CD4-positive, alpha-beta memory T cell (primary cell): ENCODE results near the gene ABO. TPM values are rescaled to one million over a fixed set of nuclear protein-coding genes. Genes with fewer than 3 reads are reported as not detected.
A peak's percentile ranks its signal among the peaks of the same experiment; 100 is the strongest.
"Not testable (repeated sequence)": the region's sequence is repeated elsewhere in the genome, so short reads cannot be mapped to it uniquely, and the experiment has no call there.

Experiments used
- CTCF ChIA-PET: fragments of 350-600 bp; sonication (Branson Sonifier 250); formaldehyde crosslinking; loops from one replicate; lab custom pipeline; 2021; ENCODE audit warnings: inconsistent platforms; ENCODE audit not compliant: partially characterized antibody; lab: Charles Lee
- POLR2A ChIA-PET: fragments of 350-600 bp; sonication (Branson Sonifier 250); formaldehyde crosslinking; loops from one replicate; lab custom pipeline; 2021; ENCODE audit not compliant: partially characterized antibody; lab: Charles Lee
- DNase-seq, 5 donors: peaks; one replicate each; pipeline versions ENCODE4 v3.0.0 to v3.0.0-alpha.2; 2020 to 2022; ENCODE audit warnings: mixed read lengths in 1 of 5
- H3K27ac ChIP-seq: one replicate; pipeline ENCODE4 v1.7.0; 2013; ENCODE audit warnings: low read depth, low read length
- H3K27me3 ChIP-seq: 2 replicates; pipeline ENCODE4 v1.7.0; 2013; ENCODE audit warnings: mild to moderate bottlenecking, low read length, moderate library complexity; ENCODE audit not compliant: insufficient read depth
- H3K36me3 ChIP-seq: 2 replicates; pipeline ENCODE4 v1.7.0; 2013; ENCODE audit warnings: mild to moderate bottlenecking, low read length, moderate library complexity; ENCODE audit not compliant: insufficient read depth
- H3K4me1 ChIP-seq: 2 replicates; pipeline ENCODE4 v1.7.0; 2013; ENCODE audit warnings: mild to moderate bottlenecking, low read length, moderate library complexity; ENCODE audit not compliant: insufficient read depth
- H3K4me3 ChIP-seq, 2 donors: one replicate each; pipeline ENCODE4 v1.7.0; 2013; ENCODE audit warnings: low read length in 2 of 2, mild to moderate bottlenecking in 1 of 2
- H3K9me3 ChIP-seq, 2 donors: one replicate each; pipeline ENCODE4 v1.7.0; 2013; ENCODE audit warnings: low read length in 2 of 2, control low read depth in 1 of 2; ENCODE audit not compliant: control insufficient read depth in 1 of 2
- H3K27ac Mint-ChIP-seq, 7 donors: one replicate each; pipeline ENCODE4 v1.8.0; 2020 to 2021; ENCODE audit warnings: mixed read lengths in 7 of 7, mild to moderate bottlenecking in 6 of 7, inconsistent platforms in 3 of 7, moderate library complexity in 3 of 7
- H3K27me3 Mint-ChIP-seq, 2 donors: one replicate each; pipeline ENCODE4 v1.8.0; 2020 to 2021; ENCODE audit warnings: mixed read lengths in 2 of 2
- H3K36me3 Mint-ChIP-seq, 2 donors: one replicate each; pipeline ENCODE4 v1.8.0; 2020 to 2021; ENCODE audit warnings: mixed read lengths in 2 of 2, inconsistent platforms in 1 of 2, mild to moderate bottlenecking in 1 of 2
- H3K4me1 Mint-ChIP-seq, 4 donors: one replicate each; pipeline ENCODE4 v1.8.0; 2020 to 2021; ENCODE audit warnings: mixed read lengths in 4 of 4, mild to moderate bottlenecking in 1 of 4
- H3K4me3 Mint-ChIP-seq, 8 donors: one replicate each; pipeline ENCODE4 v1.8.0; 2020 to 2021; ENCODE audit warnings: mixed read lengths in 8 of 8, mild to moderate bottlenecking in 7 of 8, moderate library complexity in 6 of 8, inconsistent platforms in 3 of 8
- H3K9me3 Mint-ChIP-seq, 8 donors: one replicate each; pipeline ENCODE4 v1.8.0; 2020 to 2021; ENCODE audit warnings: mixed read lengths in 8 of 8, mild to moderate bottlenecking in 5 of 8, inconsistent platforms in 3 of 8, moderate library complexity in 1 of 8
- intact Hi-C: fragments of 100-400 bp; cut with micrococcal nuclease; formaldehyde crosslinking; loops from one replicate; pipeline ENCODE4 v1.15.1; 2023
- polyA plus RNA-seq, 2 donors: library from polyadenylated mRNA; unstranded; fragments of 300-500 nt; fragmentation: Illumina TruSeq; gene quantifications; one replicate each; pipeline ENCODE4 v1.2.3, GENCODE V29; 2021
- total RNA-seq, 2 experiments: library from RNA; stranded (reverse); gene quantifications; one replicate each; pipeline ENCODE4 v1.2.3, GENCODE V29; 2021

ABO gene
- total and polyA plus RNA-seq, 4 experiments from 2014 or later = 0.29 to 1.7 (median 1.2) TPM; not detected in 1

DNA sequence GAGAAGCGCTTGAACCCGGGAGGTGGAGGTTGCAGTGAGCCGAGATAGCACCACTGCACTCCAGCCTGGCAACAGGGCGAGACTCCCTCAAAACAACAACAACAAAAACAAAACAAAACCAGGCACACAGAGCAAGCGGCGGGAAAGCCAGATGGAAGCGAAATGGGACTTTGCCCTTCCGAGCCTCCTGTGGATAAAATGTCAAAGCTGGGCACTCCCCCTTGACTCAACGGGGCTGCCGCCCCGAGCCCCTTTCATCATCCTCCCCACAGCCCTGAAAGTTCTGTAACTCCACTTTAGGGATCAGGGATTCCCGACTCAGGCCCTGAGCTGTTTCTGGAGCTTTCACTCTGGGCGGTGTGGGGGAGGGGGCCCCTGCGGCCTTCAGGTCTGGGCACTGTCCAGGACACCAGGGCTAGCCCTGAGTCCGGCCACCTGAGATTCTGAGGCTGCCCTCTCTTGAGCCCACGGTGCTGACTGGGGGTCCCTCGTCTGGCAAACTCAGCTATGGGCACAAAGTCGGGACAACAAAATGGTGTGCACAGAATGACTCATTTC, 35.4 kb downstream of the ABO start:
- Mint-ChIP-seq H3K4me1 (peaks cover 0 to 17% (median 11%) of the 10 kb centered on the region in 4 donors), H3K36me3 (no peaks in the 10 kb centered on the region), H3K27me3 (peaks cover 11 to 13% of the 10 kb centered on the region in 2 donors), H3K27ac (no peak overlapping the region), H3K9me3 (peaks cover 0 to 2% (median 0%) of the 10 kb centered on the region in 8 donors), H3K4me3 (no peak overlapping the region)
- no peaks in the 10 kb centered on the region for H3K36me3 ChIP-seq
- ChIA-PET POLR2A (no interaction called here), CTCF (interaction anchor here (0.6 to 1.9 kb wide), 6 partner anchors 9 to 255 kb away, joined by 3 to 16 read pairs (median 3); no protein-coding TSS in a partner anchor)
- intact Hi-C loops = loop anchor here (1.0 kb wide), 2 partner anchors 165 to 247 kb away; no protein-coding TSS in a partner anchor
- no peaks in the 10 kb centered on the region for H3K27me3 ChIP-seq
- H3K27ac ChIP-seq = no peak overlapping the region
- H3K4me3 ChIP-seq = no peak overlapping the region
- peaks cover 13% of the 10 kb centered on the region for H3K4me1 ChIP-seq
- H3K9me3 ChIP-seq = no peaks in the 10 kb centered on the region
- DNase-seq = no peak

DNA sequence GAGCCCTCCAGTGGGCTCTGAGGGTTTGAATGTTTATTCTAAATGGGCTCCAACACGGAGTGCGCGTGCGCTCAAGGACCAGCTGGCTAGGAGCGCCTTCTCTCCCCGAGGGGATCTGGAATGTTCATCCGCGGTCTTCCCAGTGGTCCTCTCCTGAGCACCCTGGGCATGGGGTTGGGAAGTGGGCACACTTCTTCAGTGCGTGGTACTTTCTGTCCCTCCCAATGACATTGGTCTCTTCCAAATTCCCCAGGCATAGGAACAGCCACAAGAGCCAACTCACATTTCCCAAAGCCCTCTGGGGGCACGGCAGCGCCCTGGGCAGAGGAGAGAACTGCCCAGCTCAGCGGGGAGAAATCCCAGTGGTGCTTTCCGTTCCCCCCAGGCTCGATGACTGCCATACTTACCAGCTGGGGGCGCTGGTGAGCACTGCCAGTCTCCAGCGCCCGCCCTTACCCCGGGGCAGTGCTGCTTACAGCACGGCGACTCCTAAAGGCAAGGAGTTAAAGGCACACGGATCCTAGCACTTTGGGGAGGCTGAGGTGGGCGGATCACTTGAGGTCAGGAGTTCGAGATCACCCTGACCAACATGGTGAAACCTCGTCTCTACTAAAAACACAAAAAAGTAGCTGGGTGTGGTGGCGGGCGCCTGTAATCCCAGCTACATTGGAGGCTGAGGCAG, 36.0 kb downstream of the ABO start:
- no peak overlapping the region for H3K27ac Mint-ChIP-seq
- peaks cover 0 to 17% (median 11%) of the 10 kb centered on the region in 4 donors for H3K4me1 Mint-ChIP-seq
- ChIA-PET CTCF (interaction anchor here (0.6 to 1.9 kb wide), 9 partner anchors 8 to 582 kb away, joined by 3 to 16 read pairs (median 3); no protein-coding TSS in a partner anchor), POLR2A (no interaction called here)
- Histone ChIP-seq H3K9me3 (no peaks in the 10 kb centered on the region), H3K27ac (peak overlapping the region; percentile 2), H3K4me3 (no peak overlapping the region), H3K36me3 (no peaks in the 10 kb centered on the region), H3K4me1 (peaks cover 13% of the 10 kb centered on the region), H3K27me3 (no peaks in the 10 kb centered on the region)
- intact Hi-C loops = loop anchor here (1.0 kb wide), 2 partner anchors 165 to 247 kb away; no protein-coding TSS in a partner anchor
- H3K36me3 Mint-ChIP-seq = no peaks in the 10 kb centered on the region
- peaks cover 0 to 2% (median 0%) of the 10 kb centered on the region in 8 donors for H3K9me3 Mint-ChIP-seq
- H3K4me3 Mint-ChIP-seq = peak overlapping the region in 6 of 8 donors; percentile 17 to 65 (median 46)
- peaks cover 11 to 12% of the 10 kb centered on the region in 2 donors for H3K27me3 Mint-ChIP-seq
- DNase-seq = peak; percentile 53 to 62 (median 56)

DNA sequence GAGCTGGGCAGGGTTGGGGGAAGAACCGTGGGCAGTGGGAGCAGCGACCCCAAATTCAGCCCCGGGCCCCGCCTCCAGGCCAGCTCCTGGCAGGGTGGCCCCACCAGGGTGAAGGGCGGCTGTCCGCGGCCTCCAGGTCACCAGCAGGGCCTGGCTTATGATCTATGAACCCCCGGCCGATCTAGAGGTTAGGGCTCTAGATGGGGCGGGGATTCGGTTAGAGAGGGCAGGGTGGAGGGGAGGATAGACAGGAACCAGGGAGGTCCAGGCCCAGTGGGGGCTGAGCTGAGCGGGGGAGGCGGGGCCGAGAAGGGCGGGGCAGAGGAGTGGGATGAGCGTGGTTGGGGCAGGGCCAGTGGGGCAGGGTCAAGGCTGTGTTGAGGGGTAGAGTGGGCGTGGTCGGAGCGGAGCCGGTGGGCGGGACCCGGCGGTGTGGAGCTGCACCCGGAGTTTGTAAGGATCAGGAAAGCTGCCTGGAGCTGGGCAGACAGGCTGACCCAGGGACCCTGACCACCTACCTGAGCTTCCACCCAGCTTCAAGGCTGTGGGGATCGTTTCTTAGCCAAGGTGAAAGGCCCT, 36.6 kb downstream of the ABO start:
- ChIA-PET POLR2A (no interaction called here), CTCF (interaction anchor here (0.6 to 1.9 kb wide), 6 partner anchors 9 to 583 kb away, joined by 3 to 16 read pairs (median 3); no protein-coding TSS in a partner anchor)
- no peaks in the 10 kb centered on the region for H3K36me3 Mint-ChIP-seq
- intact Hi-C loops = no loop called here
- Histone ChIP-seq H3K4me1 (peaks cover 13% of the 10 kb centered on the region), H3K9me3 (no peaks in the 10 kb centered on the region), H3K27ac (no peak overlapping the region), H3K27me3 (no peaks in the 10 kb centered on the region), H3K36me3 (no peaks in the 10 kb centered on the region), H3K4me3 (no peak overlapping the region)
- peaks cover 0 to 17% (median 11%) of the 10 kb centered on the region in 4 donors for H3K4me1 Mint-ChIP-seq
- no peak for DNase-seq
- peak overlapping the region in 3 of 8 donors; percentile 29 to 65 (median 64) for H3K4me3 Mint-ChIP-seq
- peaks cover 0 to 2% (median 0%) of the 10 kb centered on the region in 8 donors for H3K9me3 Mint-ChIP-seq
- H3K27ac Mint-ChIP-seq = peak overlapping the region in 1 of 7 donors; percentile 5
- peaks cover 11 to 12% of the 10 kb centered on the region in 2 donors for H3K27me3 Mint-ChIP-seq

DNA sequence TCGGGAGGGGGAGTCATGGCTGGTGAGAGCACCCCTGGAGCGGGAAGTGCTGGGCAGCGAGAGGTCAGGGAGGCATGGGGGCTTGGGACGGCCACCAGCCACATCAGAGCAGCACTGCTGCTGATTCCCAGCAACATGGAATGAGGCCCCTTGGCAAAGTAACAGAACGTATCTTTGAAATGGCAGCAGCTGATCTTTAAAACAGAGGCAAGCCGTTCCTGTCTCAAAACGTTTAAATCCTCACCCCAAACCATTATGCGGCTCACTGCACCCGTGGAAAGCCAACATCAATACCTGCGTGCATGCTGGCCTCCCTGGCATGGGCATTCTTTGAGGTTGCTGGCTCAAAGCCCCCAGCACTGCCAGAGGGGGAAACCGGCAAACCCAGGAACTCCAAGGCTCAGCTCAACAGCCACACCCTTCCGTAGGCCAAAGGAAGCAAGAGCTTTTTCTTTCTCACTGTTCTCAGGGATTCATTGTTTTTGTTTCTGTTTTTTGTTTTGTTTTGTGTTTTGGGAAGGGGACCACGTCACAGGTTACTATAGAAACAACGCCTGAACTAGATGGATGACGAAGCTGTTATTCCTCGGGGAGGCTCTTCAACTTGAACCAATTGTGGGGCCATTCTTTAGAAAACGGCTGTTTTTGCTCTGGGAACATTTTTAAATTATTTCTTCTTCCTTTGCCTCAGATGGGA, 37.8 kb downstream of the ABO start:
- Histone ChIP-seq H3K4me1 (peaks cover 13% of the 10 kb centered on the region), H3K4me3 (no peak overlapping the region), H3K27me3 (no peaks in the 10 kb centered on the region), H3K9me3 (no peaks in the 10 kb centered on the region), H3K36me3 (no peaks in the 10 kb centered on the region), H3K27ac (no peak overlapping the region)
- no peak for DNase-seq
- intact Hi-C loops = no loop called here
- H3K36me3 Mint-ChIP-seq = no peaks in the 10 kb centered on the region
- H3K4me1 Mint-ChIP-seq = peaks cover 0 to 17% (median 11%) of the 10 kb centered on the region in 4 donors
- H3K27ac Mint-ChIP-seq = peak overlapping the region in 1 of 7 donors; percentile 7
- ChIA-PET POLR2A (no interaction called here), CTCF (interaction anchor here (0.7 kb wide), 1 partner anchor 51 kb away, joined by 3 read pairs; no protein-coding TSS in a partner anchor)
- H3K27me3 Mint-ChIP-seq = peaks cover 11 to 12% of the 10 kb centered on the region in 2 donors
- peaks cover 0 to 2% (median 0%) of the 10 kb centered on the region in 8 donors for H3K9me3 Mint-ChIP-seq
- peak overlapping the region in 1 of 8 donors; percentile 39 for H3K4me3 Mint-ChIP-seq

DNA sequence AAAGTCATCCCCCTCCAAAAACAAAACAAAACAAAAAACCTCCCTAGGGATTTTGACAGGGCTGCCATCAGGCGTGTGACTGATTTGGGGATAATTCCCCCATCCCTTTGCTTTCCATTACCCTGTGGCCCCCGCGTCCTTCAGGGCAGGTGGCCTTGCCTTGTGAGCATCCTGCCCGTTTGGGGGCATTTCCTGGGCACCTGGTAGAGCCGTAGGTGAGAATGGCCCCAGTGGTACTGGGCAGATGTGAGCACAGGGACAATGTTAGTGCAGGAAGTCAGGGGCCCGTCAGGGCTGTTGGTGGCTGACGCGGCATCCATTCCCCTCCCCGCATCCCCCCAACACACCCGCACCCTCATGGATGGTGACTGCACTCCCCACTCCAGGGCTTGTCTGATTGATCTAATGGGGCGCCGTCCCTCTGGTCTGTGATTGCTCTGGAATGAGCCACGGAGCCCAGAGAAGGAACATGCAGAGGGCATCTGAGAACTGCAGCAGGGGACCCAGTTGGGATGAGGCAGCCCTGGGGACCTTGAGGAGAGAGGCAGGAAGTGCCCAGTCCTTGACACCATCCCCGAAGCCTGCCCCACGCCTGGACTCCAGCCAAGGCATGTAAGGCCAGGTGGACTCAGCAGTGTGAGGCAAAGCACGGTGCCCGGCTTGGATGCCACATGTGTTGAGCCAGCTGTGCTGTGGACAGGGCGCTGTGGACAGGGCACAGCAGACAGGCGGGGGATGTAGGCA, 38.5 kb downstream of the ABO start:
- H3K4me3 Mint-ChIP-seq, H3K27me3 ChIP-seq, H3K36me3 ChIP-seq, POLR2A ChIA-PET, intact Hi-C loops, H3K27ac ChIP-seq, H3K4me3 ChIP-seq, H3K9me3 ChIP-seq, H3K9me3 Mint-ChIP-seq, DNase-seq, H3K36me3 Mint-ChIP-seq: not testable (repeated sequence)
- Mint-ChIP-seq H3K4me1 (peaks cover 0 to 17% (median 11%) of the 10 kb centered on the region in 4 donors), H3K27ac (peak overlapping the region in 1 of 7 donors; percentile 18), H3K27me3 (peaks cover 9 to 12% of the 10 kb centered on the region in 2 donors)
- CTCF ChIA-PET = interaction anchor here (0.7 kb wide), 1 partner anchor 50 kb away, joined by 3 read pairs; no protein-coding TSS in a partner anchor
- H3K4me1 ChIP-seq = peaks cover 13% of the 10 kb centered on the region

DNA sequence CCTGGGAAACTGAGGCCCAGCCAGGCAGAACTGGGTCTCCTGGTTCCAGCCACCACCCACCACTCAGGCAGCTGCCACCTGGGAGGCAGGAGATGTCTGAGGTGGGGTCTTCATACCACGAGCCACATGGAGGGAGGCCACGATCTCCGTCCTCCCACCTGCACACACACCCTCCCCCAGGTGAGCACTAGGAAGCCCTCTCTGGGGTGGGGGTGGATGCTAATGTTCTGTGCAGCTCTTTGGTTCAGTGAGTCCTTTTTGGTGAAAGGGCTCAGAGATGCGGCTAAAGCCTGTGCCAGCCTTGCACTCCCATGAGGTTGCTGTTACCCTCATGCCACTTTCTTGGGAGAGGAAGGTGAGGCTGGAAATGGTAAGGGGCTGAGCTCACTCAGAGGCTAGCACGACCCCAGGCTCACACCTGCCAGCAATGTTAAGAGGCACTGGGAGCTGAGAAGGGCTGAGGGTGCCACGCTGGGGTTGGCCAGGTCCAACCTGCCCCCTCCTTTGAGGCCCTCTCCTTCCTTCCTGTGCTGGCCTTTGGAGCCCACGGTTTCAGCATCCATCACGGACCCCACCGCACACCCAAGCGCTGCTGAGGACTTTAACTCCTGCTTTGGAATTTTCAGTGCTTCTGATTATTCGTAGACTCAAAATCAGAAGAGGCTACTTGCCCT, 39.3 kb downstream of the ABO start:
- DNase-seq = no peak
- no peak overlapping the region for H3K4me3 ChIP-seq
- Mint-ChIP-seq H3K36me3 (no peaks in the 10 kb centered on the region), H3K27ac (no peak overlapping the region), H3K4me3 (no peak overlapping the region), H3K4me1 (peaks cover 0 to 17% (median 11%) of the 10 kb centered on the region in 4 donors), H3K9me3 (peaks cover 0 to 2% (median 0%) of the 10 kb centered on the region in 8 donors), H3K27me3 (peaks cover 8 to 12% of the 10 kb centered on the region in 2 donors)
- H3K36me3 ChIP-seq = no peaks in the 10 kb centered on the region
- intact Hi-C loops = no loop called here
- POLR2A ChIA-PET = no interaction called here
- H3K9me3 ChIP-seq = no peaks in the 10 kb centered on the region
- H3K4me1 ChIP-seq = peaks cover 13% of the 10 kb centered on the region
- CTCF ChIA-PET = no interaction called here
- no peaks in the 10 kb centered on the region for H3K27me3 ChIP-seq
- H3K27ac ChIP-seq = no peak overlapping the region
